Peyer's patch (tissue), 4 donors: ENCODE results near the gene UQCR11. TPM values are rescaled to one million over a fixed set of nuclear protein-coding genes. Genes with fewer than 3 reads are reported as not detected.

Experiments
- DNase-seq, 3 donors: peaks; one replicate each; pipeline ENCODE4 v3.0.0-alpha.2; 2017 to 2019
- H3K27ac ChIP-seq, 4 donors: fragments of 200-600 bp; sonication (generic); one replicate each; pipeline ENCODE4 v1.5.1; 2016 to 2019
- H3K27me3 ChIP-seq, 2 donors: fragments of 200-600 bp; sonication (generic); one replicate each; pipeline ENCODE4 v1.5.1; 2019
- H3K36me3 ChIP-seq, 3 donors: fragments of 200-600 bp; sonication (generic); one replicate each; pipeline ENCODE4 v1.5.1; 2016 to 2019
- H3K4me1 ChIP-seq, 4 donors: fragments of 200-600 bp; sonication (generic); one replicate each; pipeline ENCODE4 v1.5.1; 2016 to 2019
- H3K4me3 ChIP-seq, 4 donors: fragments of 200-600 bp; sonication (generic); 1 replicate in 3 of 4; 2 replicates in 1 of 4; pipeline ENCODE4 v1.5.1; 2016 to 2019; ENCODE audit warnings: mild to moderate bottlenecking in 1 of 4
- H3K9me3 ChIP-seq, 4 donors: fragments of 200-600 bp; sonication (generic); one replicate each; pipeline ENCODE4 v1.5.1; 2016 to 2019; ENCODE audit warnings: mild to moderate bottlenecking in 1 of 4
- CTCF ChIP-seq, 6 experiments: fragments of 450-650 bp in 4 of 6; fragments of 200-600 bp in 2 of 6; sonication (generic) in 1 of 6; IDR thresholded peaks; one replicate each; pipeline ENCODE4 v1.5.1; 2017 to 2019; ENCODE audit warnings: antibody characterized with exemption in 6 of 6, mild to moderate bottlenecking in 3 of 6, moderate library complexity in 1 of 6
- POLR2A ChIP-seq, 2 donors: fragments of 450-650 bp; IDR thresholded peaks; one replicate each; pipeline ENCODE4 v1.5.1; 2017; ENCODE audit warnings: antibody characterized with exemption in 2 of 2, mild to moderate bottlenecking in 2 of 2, moderate library complexity in 2 of 2
- total RNA-seq, 4 donors: library from RNA; depleted of rRNA; stranded (reverse); fragments of >200 nt; gene quantifications; one replicate each; pipeline ENCODE4 v1.1.0, GENCODE V29; 2016

UQCR11 gene
- total RNA-seq, 4 donors from 2014 or later = 59.8 to 122 (median 94.3) TPM

DNA sequence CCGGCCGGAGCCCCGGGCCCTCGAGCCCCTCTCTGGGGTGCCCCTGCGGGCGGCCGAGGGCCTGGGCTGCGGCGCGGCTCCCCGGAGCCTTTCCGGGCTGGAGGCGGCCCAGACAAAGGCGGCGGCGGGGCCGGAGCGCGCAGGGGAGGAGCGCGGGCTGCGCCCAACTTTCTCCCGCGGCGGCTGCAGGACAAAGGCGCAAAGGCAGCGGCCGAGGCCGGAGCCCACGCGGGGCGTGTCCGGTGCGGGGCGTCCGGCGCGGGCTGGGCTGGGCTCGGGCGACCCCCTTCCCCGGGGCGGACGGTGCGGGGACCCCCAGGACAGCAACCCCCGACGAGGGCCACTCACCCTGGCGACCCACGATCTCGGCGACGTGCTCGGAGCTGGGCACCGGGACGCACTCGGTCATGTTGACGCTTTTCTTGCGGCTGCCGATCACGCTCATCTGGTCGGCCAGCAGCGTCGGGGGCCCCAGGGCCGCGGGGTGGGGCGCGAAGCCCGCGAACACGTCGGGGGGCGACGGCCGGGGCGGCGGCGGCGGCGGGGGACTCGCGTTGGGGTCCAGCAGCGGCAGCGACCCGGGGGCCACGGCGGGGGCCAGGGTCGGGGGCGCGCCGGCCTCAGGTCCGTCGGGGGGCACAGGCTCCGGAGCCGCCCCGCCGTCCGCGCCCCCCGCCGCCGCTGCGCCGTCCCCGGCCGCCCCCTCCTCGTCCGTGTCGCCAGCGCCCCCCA lies 38.0 kb downstream of the UQCR11 start:
- Histone ChIP-seq H3K27ac (peak overlapping the region; percentile 68 to 86 (median 80)), H3K9me3 (no peaks in the 10 kb centered on the region), H3K4me3 (peak overlapping the region; percentile 49 to 84 (median 60)), H3K36me3 (no peaks in the 10 kb centered on the region), H3K27me3 (no peaks in the 10 kb centered on the region), H3K4me1 (peaks cover 0 to 17% (median 9%) of the 10 kb centered on the region in 4 donors)
- TF ChIP-seq POLR2A (IDR thresholded peaks at IDR 0.05) (no peak), CTCF (IDR thresholded peaks at IDR 0.05) (no peak)
- DNase-seq = peak in 1 of 3 donors; percentile 66

- DNase-seq = peak in 2 of 3 donors; percentile 61 to 71
- H3K4me1 ChIP-seq = peaks cover 0 to 17% (median 9%) of the 10 kb centered on the region in 4 donors
- H3K27me3 ChIP-seq = no peaks in the 10 kb centered on the region
- peak in 1 of 2 donors; percentile 45 for TF ChIP-seq POLR2A (IDR thresholded peaks at IDR 0.05)
- TF ChIP-seq CTCF (IDR thresholded peaks at IDR 0.05) = no peak
- peak overlapping the region; percentile 68 to 86 (median 80) for H3K27ac ChIP-seq
- no peaks in the 10 kb centered on the region for H3K36me3 ChIP-seq
- peak overlapping the region; percentile 49 to 84 (median 60) for H3K4me3 ChIP-seq
- H3K9me3 ChIP-seq = no peaks in the 10 kb centered on the region
These were observed 38.7 kb downstream of the UQCR11 start for GRCh38 chr19:1566392-1567115.

DNA sequence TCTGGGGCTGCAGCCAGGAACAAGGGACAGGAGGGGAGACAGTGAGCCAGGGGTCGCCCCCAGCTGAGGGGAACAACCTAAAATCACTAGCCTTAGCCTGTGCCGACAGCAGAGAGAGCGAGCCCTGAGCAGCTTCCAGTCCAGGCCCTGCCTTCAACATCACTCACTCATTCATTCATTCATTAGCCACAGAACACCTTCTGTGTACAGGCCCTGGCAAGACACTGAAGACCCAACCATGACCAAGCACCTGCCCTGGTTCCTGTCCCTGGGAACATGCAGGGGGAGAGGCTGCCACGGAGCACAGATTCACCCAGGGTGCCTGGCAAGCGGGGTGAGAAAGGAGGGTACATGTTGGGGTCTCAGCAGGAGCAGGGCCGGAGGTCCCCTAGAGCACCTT lies 42.0 kb downstream of the UQCR11 start:
- no peaks in the 10 kb centered on the region for H3K9me3 ChIP-seq
- H3K4me3 ChIP-seq = no peak overlapping the region
- TF ChIP-seq CTCF (IDR thresholded peaks at IDR 0.05) (no peak), POLR2A (IDR thresholded peaks at IDR 0.05) (no peak)
- no peak overlapping the region for H3K27ac ChIP-seq
- H3K27me3 ChIP-seq = no peaks in the 10 kb centered on the region
- no peaks in the 10 kb centered on the region for H3K36me3 ChIP-seq
- no peak for DNase-seq
- peaks cover 0 to 9% (median 4%) of the 10 kb centered on the region in 4 donors for H3K4me1 ChIP-seq

- TF ChIP-seq CTCF (IDR thresholded peaks at IDR 0.05) (no peak), POLR2A (IDR thresholded peaks at IDR 0.05) (no peak)
- peaks cover 0 to 9% (median 0%) of the 10 kb centered on the region in 4 donors for H3K4me1 ChIP-seq
- no peak for DNase-seq
- H3K4me3 ChIP-seq = no peak overlapping the region
- H3K27me3 ChIP-seq = no peaks in the 10 kb centered on the region
- H3K27ac ChIP-seq = no peak overlapping the region
- peaks cover 0 to 3% (median 0%) of the 10 kb centered on the region in 3 donors for H3K36me3 ChIP-seq
- H3K9me3 ChIP-seq = no peaks in the 10 kb centered on the region
These were observed 43.9 kb downstream of the UQCR11 start for GRCh38 chr19:1561236-1561842.

DNA sequence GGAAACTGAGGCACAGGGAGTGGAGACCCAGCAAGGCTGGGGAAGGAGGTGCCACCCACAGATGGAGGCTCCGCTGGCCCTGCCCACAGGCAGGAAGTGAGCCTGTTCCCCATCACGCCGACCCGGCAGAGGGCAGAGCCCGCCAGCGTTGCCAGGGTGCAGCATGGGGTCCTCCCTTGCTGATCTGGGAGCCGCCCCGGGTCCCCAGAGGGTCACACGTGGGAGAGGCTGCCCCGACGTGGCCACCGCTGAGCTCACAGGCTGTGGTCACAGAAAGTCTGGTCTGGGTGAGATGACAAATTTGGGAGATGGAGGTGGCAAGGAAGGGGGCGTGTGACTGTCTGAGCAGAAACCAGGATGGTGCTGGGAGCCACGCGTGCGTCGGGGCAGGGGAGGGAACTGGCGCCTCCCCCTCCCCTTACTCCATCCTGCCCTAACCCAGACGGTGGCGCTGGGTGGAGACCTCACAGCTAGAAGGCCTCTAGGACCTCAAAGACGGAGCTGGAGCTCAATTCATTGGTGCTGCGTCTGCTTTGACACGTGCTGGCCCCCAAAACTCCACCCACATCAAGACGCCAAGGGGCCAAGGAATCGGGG lies 44.9 kb downstream of the UQCR11 start:
- no peak overlapping the region for H3K4me3 ChIP-seq
- peaks cover 0 to under 1% (median 0%) of the 10 kb centered on the region in 4 donors for H3K4me1 ChIP-seq
- no peak overlapping the region for H3K27ac ChIP-seq
- peaks cover 0 to 8% (median 0%) of the 10 kb centered on the region in 3 donors for H3K36me3 ChIP-seq
- no peak for DNase-seq
- H3K9me3 ChIP-seq = no peaks in the 10 kb centered on the region
- no peak for TF ChIP-seq CTCF (IDR thresholded peaks at IDR 0.05)
- TF ChIP-seq POLR2A (IDR thresholded peaks at IDR 0.05) = no peak
- H3K27me3 ChIP-seq = no peaks in the 10 kb centered on the region
